ENCODE results near the gene RXYLT1.

DNA sequence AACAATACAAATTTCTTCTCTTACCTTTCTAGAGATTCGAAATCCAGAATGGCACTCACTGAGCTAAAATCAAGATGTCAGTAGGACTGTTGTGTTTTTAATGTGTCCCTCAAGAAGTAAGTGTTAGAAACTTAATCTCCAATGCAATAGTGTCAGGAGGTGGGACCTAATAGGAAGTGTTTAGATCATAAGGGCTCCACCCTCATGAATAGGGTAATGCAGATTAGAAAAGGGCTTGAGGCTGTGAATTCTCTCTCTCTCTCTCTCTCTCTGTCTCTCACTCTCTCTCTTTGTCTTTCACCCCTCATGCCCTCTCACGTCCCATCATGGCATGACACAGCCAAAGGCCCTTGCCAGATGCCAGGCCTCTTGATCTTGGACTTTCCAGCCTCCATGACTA lies 49.2 kb downstream of the RXYLT1 start:
- TF ChIP-seq, protein P1, sequence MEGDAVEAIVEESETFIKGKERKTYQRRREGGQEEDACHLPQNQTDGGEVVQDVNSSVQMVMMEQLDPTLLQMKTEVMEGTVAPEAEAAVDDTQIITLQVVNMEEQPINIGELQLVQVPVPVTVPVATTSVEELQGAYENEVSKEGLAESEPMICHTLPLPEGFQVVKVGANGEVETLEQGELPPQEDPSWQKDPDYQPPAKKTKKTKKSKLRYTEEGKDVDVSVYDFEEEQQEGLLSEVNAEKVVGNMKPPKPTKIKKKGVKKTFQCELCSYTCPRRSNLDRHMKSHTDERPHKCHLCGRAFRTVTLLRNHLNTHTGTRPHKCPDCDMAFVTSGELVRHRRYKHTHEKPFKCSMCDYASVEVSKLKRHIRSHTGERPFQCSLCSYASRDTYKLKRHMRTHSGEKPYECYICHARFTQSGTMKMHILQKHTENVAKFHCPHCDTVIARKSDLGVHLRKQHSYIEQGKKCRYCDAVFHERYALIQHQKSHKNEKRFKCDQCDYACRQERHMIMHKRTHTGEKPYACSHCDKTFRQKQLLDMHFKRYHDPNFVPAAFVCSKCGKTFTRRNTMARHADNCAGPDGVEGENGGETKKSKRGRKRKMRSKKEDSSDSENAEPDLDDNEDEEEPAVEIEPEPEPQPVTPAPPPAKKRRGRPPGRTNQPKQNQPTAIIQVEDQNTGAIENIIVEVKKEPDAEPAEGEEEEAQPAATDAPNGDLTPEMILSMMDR (IDR thresholded peaks at IDR 0.05) = no peak
- no peak for TF ChIP-seq POLR2A (IDR thresholded peaks at IDR 0.05)
